Smooth muscle cell (in vitro differentiated cells): ENCODE results near the gene UBE3B. TPM values are rescaled to one million over a fixed set of nuclear protein-coding genes. Genes with fewer than 3 reads are reported as not detected.

Experiments used
- DNase-seq: peaks from one replicate; lab custom pipeline; 2025; ENCODE audit not compliant: unreplicated experiment; lab: John Stamatoyannopoulos, UW
- H2AFZ ChIP-seq: fragments of 200-600 bp; sonication (generic); 2 replicates; pipeline ENCODE4 v1.6.0; 2016; ENCODE audit warnings: antibody characterized with exemption, low read depth, mild to moderate bottlenecking
- H3F3A ChIP-seq: fragments of 200-600 bp; sonication (generic); 2 replicates; pipeline ENCODE4 v1.6.0; 2017; ENCODE audit warnings: antibody characterized with exemption, low read depth
- H3K27ac ChIP-seq: fragments of 200-600 bp; sonication (generic); 2 replicates; pipeline ENCODE4 v1.5.1; 2016; ENCODE audit warnings: low read depth, mild to moderate bottlenecking
- H3K27me3 ChIP-seq: fragments of 200-600 bp; sonication (generic); 2 replicates; pipeline ENCODE4 v1.6.1; 2016; ENCODE audit warnings: low read depth, mild to moderate bottlenecking
- H3K36me3 ChIP-seq: fragments of 200-600 bp; sonication (generic); 2 replicates; pipeline ENCODE4 v1.5.1; 2016; ENCODE audit warnings: low read depth
- H3K4me1 ChIP-seq: fragments of 200-600 bp; sonication (generic); 2 replicates; pipeline ENCODE4 v1.5.1; 2016; ENCODE audit warnings: low read depth
- H3K4me2 ChIP-seq: fragments of 200-600 bp; sonication (generic); 2 replicates; pipeline ENCODE4 v1.6.0; 2016; ENCODE audit warnings: mild to moderate bottlenecking
- H3K4me3 ChIP-seq: fragments of 200-600 bp; sonication (generic); 2 replicates; pipeline ENCODE4 v1.5.1; 2016; ENCODE audit warnings: mild to moderate bottlenecking
- H3K79me2 ChIP-seq: fragments of 200-600 bp; sonication (generic); 2 replicates; pipeline ENCODE4 v1.6.0; 2016; ENCODE audit warnings: low read depth, mild to moderate bottlenecking
- H3K9ac ChIP-seq: fragments of 200-600 bp; sonication (generic); 2 replicates; pipeline ENCODE4 v1.6.0; 2016; ENCODE audit warnings: low read depth
- H3K9me3 ChIP-seq: fragments of 200-600 bp; sonication (generic); replicated peaks from 2 replicates; pipeline ENCODE4 v1.5.1; 2016; ENCODE audit warnings: low read depth
- H4K20me1 ChIP-seq: fragments of 200-600 bp; sonication (generic); 2 replicates; pipeline ENCODE4 v1.6.0; 2016; ENCODE audit warnings: low read depth
- WGBS: methylation state at CpG from one replicate; pipeline ENCODE4 v1.1.7; 2016; ENCODE audit warnings: low lambda C conversion rate; 5-methylcytosine and 5-hydroxymethylcytosine counted together
- polyA plus RNA-seq: library from polyadenylated mRNA; unstranded; fragments of >200 nt; fragmentation: Nextera tagmentation; extraction: Ambion mirVana; gene quantifications from 2 replicates; pipeline ENCODE4 v1.2.1, GENCODE V29; 2016
- total RNA-seq: library from RNA; depleted of rRNA; stranded (reverse); fragments of >200 nt; gene quantifications from 2 replicates; pipeline ENCODE4 v1.2.3, GENCODE V29; 2014
- TF ChIP-seq, protein P1 (sequence below): fragments of 200-600 bp; sonication (generic); IDR thresholded peaks from 2 replicates; pipeline ENCODE4 v1.5.1; 2017; ENCODE audit warnings: borderline replicate concordance, mild to moderate bottlenecking, antibody characterized with exemption; ENCODE audit not compliant: insufficient read depth, poor library complexity, severe bottlenecking

UBE3B gene
- total and polyA plus RNA-seq, 2 experiments from 2014 or later: 21.8 to 62.9 TPM

GRCh38 chr12:109533487-109533740, 56.0 kb downstream of the UBE3B start:
- no peaks in the 10 kb centered on the region for H3K9me3 ChIP-seq
- no peak overlapping the region for H3K4me2 ChIP-seq
- H3K4me3 ChIP-seq: no peak overlapping the region
- no peaks in the 10 kb centered on the region for H3K27me3 ChIP-seq
- no peak overlapping the region for H2AFZ ChIP-seq
- no peaks in the 10 kb centered on the region for H3K79me2 ChIP-seq
- no peak overlapping the region for H3K9ac ChIP-seq
- DNase-seq: no peak
- TF ChIP-seq, protein P1, sequence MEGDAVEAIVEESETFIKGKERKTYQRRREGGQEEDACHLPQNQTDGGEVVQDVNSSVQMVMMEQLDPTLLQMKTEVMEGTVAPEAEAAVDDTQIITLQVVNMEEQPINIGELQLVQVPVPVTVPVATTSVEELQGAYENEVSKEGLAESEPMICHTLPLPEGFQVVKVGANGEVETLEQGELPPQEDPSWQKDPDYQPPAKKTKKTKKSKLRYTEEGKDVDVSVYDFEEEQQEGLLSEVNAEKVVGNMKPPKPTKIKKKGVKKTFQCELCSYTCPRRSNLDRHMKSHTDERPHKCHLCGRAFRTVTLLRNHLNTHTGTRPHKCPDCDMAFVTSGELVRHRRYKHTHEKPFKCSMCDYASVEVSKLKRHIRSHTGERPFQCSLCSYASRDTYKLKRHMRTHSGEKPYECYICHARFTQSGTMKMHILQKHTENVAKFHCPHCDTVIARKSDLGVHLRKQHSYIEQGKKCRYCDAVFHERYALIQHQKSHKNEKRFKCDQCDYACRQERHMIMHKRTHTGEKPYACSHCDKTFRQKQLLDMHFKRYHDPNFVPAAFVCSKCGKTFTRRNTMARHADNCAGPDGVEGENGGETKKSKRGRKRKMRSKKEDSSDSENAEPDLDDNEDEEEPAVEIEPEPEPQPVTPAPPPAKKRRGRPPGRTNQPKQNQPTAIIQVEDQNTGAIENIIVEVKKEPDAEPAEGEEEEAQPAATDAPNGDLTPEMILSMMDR: no peak
- 90% methylated on average over 8 of the region's 8 CpGs for whole genome bisulfite sequencing
- H4K20me1 ChIP-seq: no peaks in the 10 kb centered on the region
- no peaks in the 10 kb centered on the region for H3K36me3 ChIP-seq
- H3K27ac ChIP-seq: no peak overlapping the region
- peaks cover 19% of the 10 kb centered on the region for H3K4me1 ChIP-seq
- H3F3A ChIP-seq: peaks cover 10% of the 10 kb centered on the region

DNA sequence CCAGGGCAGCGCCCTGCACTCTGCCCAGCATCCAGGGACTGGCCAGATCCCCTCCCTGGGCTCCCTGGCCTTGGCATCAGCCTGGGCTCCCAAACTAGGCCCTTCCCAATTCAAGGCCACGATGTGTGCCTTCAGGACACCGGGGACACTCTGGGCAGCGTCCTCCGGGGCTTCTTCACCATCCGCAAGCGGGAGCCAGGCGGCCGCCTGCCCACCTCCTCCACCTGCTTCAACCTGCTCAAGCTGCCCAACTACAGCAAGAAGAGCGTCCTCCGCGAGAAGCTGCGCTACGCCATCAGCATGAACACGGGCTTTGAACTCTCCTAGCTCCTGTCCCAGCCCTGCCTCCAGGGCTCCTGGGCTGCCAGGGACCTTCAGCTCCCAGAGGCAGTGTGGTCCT, 57.0 kb downstream of the UBE3B start:
- WGBS: over 99% methylated on average over 15 of the region's 15 CpGs
- H4K20me1 ChIP-seq: no peaks in the 10 kb centered on the region
- no peak overlapping the region for H3K9ac ChIP-seq
- peaks cover 18% of the 10 kb centered on the region for H3K4me1 ChIP-seq
- TF ChIP-seq, protein P1: no peak
- no peak for DNase-seq
- H3K27ac ChIP-seq: no peak overlapping the region
- H3F3A ChIP-seq: peaks cover 16% of the 10 kb centered on the region
- no peaks in the 10 kb centered on the region for H3K9me3 ChIP-seq
- H3K27me3 ChIP-seq: no peaks in the 10 kb centered on the region
- H3K4me3 ChIP-seq: no peak overlapping the region
- no peak overlapping the region for H3K4me2 ChIP-seq
- H3K79me2 ChIP-seq: no peaks in the 10 kb centered on the region
- H3K36me3 ChIP-seq: no peaks in the 10 kb centered on the region
- no peak overlapping the region for H2AFZ ChIP-seq

- WGBS: 99% methylated on average over 25 of the region's 25 CpGs
- Histone ChIP-seq H3K27me3 (no peaks in the 10 kb centered on the region), H3K79me2 (no peaks in the 10 kb centered on the region)
Observed at GRCh38 chr12:109535231-109535862, 57.9 kb downstream of the UBE3B start.

GRCh38 chr12:109535863-109536250, 58.4 kb downstream of the UBE3B start:
- Histone ChIP-seq H3F3A (peaks cover 11% of the 10 kb centered on the region), H3K9ac (no peak overlapping the region), H2AFZ (no peak overlapping the region), H4K20me1 (no peaks in the 10 kb centered on the region), H3K27me3 (no peaks in the 10 kb centered on the region), H3K27ac (no peak overlapping the region), H3K79me2 (no peaks in the 10 kb centered on the region), H3K9me3 (no peaks in the 10 kb centered on the region), H3K36me3 (no peaks in the 10 kb centered on the region), H3K4me2 (no peak overlapping the region), H3K4me1 (peaks cover 4% of the 10 kb centered on the region), H3K4me3 (no peak overlapping the region)
- TF ChIP-seq, protein P1: no peak
- 95% methylated on average over 5 of the region's 5 CpGs for WGBS
- DNase-seq: no peak

More at GRCh38 chr12:109535231-109535862, 57.9 kb downstream of the UBE3B start:
- H4K20me1 ChIP-seq: no peaks in the 10 kb centered on the region
- H2AFZ ChIP-seq: no peak overlapping the region
- TF ChIP-seq, protein P1: no peak
- DNase-seq: no peak
- peaks cover 16% of the 10 kb centered on the region for H3F3A ChIP-seq
- no peak overlapping the region for H3K4me3 ChIP-seq
- peaks cover 9% of the 10 kb centered on the region for H3K4me1 ChIP-seq
- H3K27ac ChIP-seq: no peak overlapping the region
- H3K9me3 ChIP-seq: no peaks in the 10 kb centered on the region
- no peak overlapping the region for H3K9ac ChIP-seq
- no peak overlapping the region for H3K4me2 ChIP-seq
- H3K36me3 ChIP-seq: no peaks in the 10 kb centered on the region
